SJCRH30 (cell line): ENCODE results near the gene LMLN. TPM values are rescaled to one million over a fixed set of nuclear protein-coding genes. Genes with fewer than 3 reads are reported as not detected.
A peak's percentile ranks its signal among the peaks of the same experiment; 100 is the strongest.
"Not testable (repeated sequence)": the region's sequence is repeated elsewhere in the genome, so short reads cannot be mapped to it uniquely, and the experiment has no call there.

ENCODE experiments used
- DNase-seq, 2 experiments: peaks; one replicate each; pipeline ENCODE4 v3.0.0-alpha.2; 2015 to 2020
- H3K27ac ChIP-seq: fragments of 250-450 bp; sonication (Bioruptor Pico); 2 replicates; pipeline ENCODE4 v1.5.1; 2020; ENCODE audit warnings: mild to moderate bottlenecking, moderate library complexity
- H3K27me3 ChIP-seq: fragments of 250-450 bp; sonication (Bioruptor Pico); 2 replicates; pipeline ENCODE4 v1.5.1; 2020; ENCODE audit warnings: mild to moderate bottlenecking, moderate library complexity
- H3K36me3 ChIP-seq: fragments of 250-450 bp; sonication (Bioruptor Pico); 2 replicates; pipeline ENCODE4 v1.5.1; 2020; ENCODE audit warnings: mild to moderate bottlenecking, moderate library complexity
- H3K4me1 ChIP-seq: fragments of 250-450 bp; sonication (Bioruptor Pico); 2 replicates; pipeline ENCODE4 v1.5.1; 2020; ENCODE audit warnings: mild to moderate bottlenecking, moderate library complexity
- H3K4me3 ChIP-seq: fragments of 250-450 bp; sonication (Bioruptor Pico); 2 replicates; pipeline ENCODE4 v1.5.1; 2020; ENCODE audit warnings: mild to moderate bottlenecking, moderate library complexity
- H3K9me3 ChIP-seq: fragments of 250-450 bp; sonication (Bioruptor Pico); replicated peaks from 2 replicates; pipeline ENCODE4 v1.5.1; 2020; ENCODE audit warnings: mild to moderate bottlenecking, moderate library complexity
- total RNA-seq: library from RNA; depleted of rRNA; stranded (reverse); fragments of >200 nt; shearing (Covaris generic); gene quantifications from 2 replicates; pipeline ENCODE4 v1.2.3, GENCODE V29; 2014

LMLN gene
- total RNA-seq, 1 experiment from 2014 or later: 0.73 TPM

- no peak for DNase-seq
- H3K27me3 ChIP-seq: no peaks in the 10 kb centered on the region
Measured at GRCh38 chr3:198027045-198027798, 67.2 kb downstream of the LMLN start.

GRCh38 chr3:198027799-198028390, 67.9 kb downstream of the LMLN start:
- Histone ChIP-seq H3K4me3 (no peak overlapping the region), H3K36me3 (no peaks in the 10 kb centered on the region), H3K4me1 (peaks cover 4% of the 10 kb centered on the region; the same call in 1 of the 2 replicates), H3K27me3 (no peaks in the 10 kb centered on the region), H3K27ac (no peak overlapping the region), H3K9me3 (no peaks in the 10 kb centered on the region)
- DNase-seq: no peak

More at GRCh38 chr3:198027045-198027798, 67.2 kb downstream of the LMLN start:
- H3K4me3 ChIP-seq: no peak overlapping the region
- no peaks in the 10 kb centered on the region for H3K36me3 ChIP-seq
- no peaks in the 10 kb centered on the region for H3K9me3 ChIP-seq
- H3K27ac ChIP-seq: no peak overlapping the region
- H3K4me1 ChIP-seq: peaks cover 4% of the 10 kb centered on the region; the same call in 1 of the 2 replicates

- Histone ChIP-seq H3K36me3 (no peaks in the 10 kb centered on the region), H3K27me3 (no peaks in the 10 kb centered on the region), H3K27ac (no peak overlapping the region), H3K4me1 (peaks cover 4% of the 10 kb centered on the region; the same call in 1 of the 2 replicates), H3K4me3 (no peak overlapping the region), H3K9me3 (no peaks in the 10 kb centered on the region)
- DNase-seq: peak in 1 of 2 experiments; percentile 17
Measured at GRCh38 chr3:198028718-198029117, 68.7 kb downstream of the LMLN start.

- Histone ChIP-seq H3K27me3 (no peaks in the 10 kb centered on the region), H3K9me3 (no peaks in the 10 kb centered on the region), H3K27ac (no peak overlapping the region), H3K4me3 (no peak overlapping the region), H3K4me1 (peaks cover 4% of the 10 kb centered on the region; the same call in 1 of the 2 replicates), H3K36me3 (no peaks in the 10 kb centered on the region)
- DNase-seq: no peak
Measured at GRCh38 chr3:198030125-198030524, 70.1 kb downstream of the LMLN start.

- H3K9me3 ChIP-seq: no peaks in the 10 kb centered on the region
- no peaks in the 10 kb centered on the region for H3K36me3 ChIP-seq
- no peak overlapping the region for H3K27ac ChIP-seq
- no peak overlapping the region for H3K4me3 ChIP-seq
- H3K27me3 ChIP-seq: no peaks in the 10 kb centered on the region
- no peak for DNase-seq
- peaks cover 4% of the 10 kb centered on the region; the same call in 1 of the 2 replicates for H3K4me1 ChIP-seq
Measured at GRCh38 chr3:198030726-198031125, 70.7 kb downstream of the LMLN start.

GRCh38 chr3:198032039-198032936, 72.3 kb downstream of the LMLN start:
- Histone ChIP-seq H3K4me1 (peaks cover 4% of the 10 kb centered on the region; the same call in 1 of the 2 replicates), H3K36me3 (no peaks in the 10 kb centered on the region), H3K27me3 (no peaks in the 10 kb centered on the region), H3K9me3 (no peaks in the 10 kb centered on the region), H3K27ac (no peak overlapping the region), H3K4me3 (no peak overlapping the region)
- DNase-seq: no peak

- no peaks in the 10 kb centered on the region for H3K36me3 ChIP-seq
- no peaks in the 10 kb centered on the region for H3K9me3 ChIP-seq
- no peak for DNase-seq
- no peak overlapping the region for H3K4me3 ChIP-seq
- no peaks in the 10 kb centered on the region for H3K4me1 ChIP-seq
- H3K27ac ChIP-seq: no peak overlapping the region
- no peaks in the 10 kb centered on the region for H3K27me3 ChIP-seq
Measured at GRCh38 chr3:198043119-198043518, 83.1 kb downstream of the LMLN start.

- Histone ChIP-seq H3K4me1 (no peaks in the 10 kb centered on the region), H3K27ac (no peak overlapping the region), H3K36me3 (no peaks in the 10 kb centered on the region), H3K4me3 (no peak overlapping the region), H3K9me3 (no peaks in the 10 kb centered on the region), H3K27me3 (no peaks in the 10 kb centered on the region)
- DNase-seq: no peak
Measured at GRCh38 chr3:198046120-198046857, 86.3 kb downstream of the LMLN start.

GRCh38 chr3:198048445-198048844, 88.4 kb downstream of the LMLN start:
- Histone ChIP-seq H3K36me3 (no peaks in the 10 kb centered on the region), H3K9me3 (no peaks in the 10 kb centered on the region), H3K4me3 (no peak overlapping the region), H3K27me3 (no peaks in the 10 kb centered on the region), H3K27ac (no peak overlapping the region), H3K4me1 (no peaks in the 10 kb centered on the region)
- no peak for DNase-seq

GRCh38 chr3:198051836-198052235, 91.8 kb downstream of the LMLN start:
- Histone ChIP-seq H3K36me3 (no peaks in the 10 kb centered on the region), H3K27ac (no peak overlapping the region), H3K4me3 (no peak overlapping the region)

GRCh38 chr3:198053462-198053861, 93.4 kb downstream of the LMLN start:
- H3K9me3 ChIP-seq, DNase-seq, H3K4me3 ChIP-seq, H3K27me3 ChIP-seq, H3K4me1 ChIP-seq, H3K36me3 ChIP-seq, H3K27ac ChIP-seq: not testable (repeated sequence)

More at GRCh38 chr3:198051836-198052235, 91.8 kb downstream of the LMLN start:
- Histone ChIP-seq H3K4me1 (no peaks in the 10 kb centered on the region), H3K27me3 (no peaks in the 10 kb centered on the region), H3K9me3 (no peaks in the 10 kb centered on the region)
- DNase-seq: no peak

- no peaks in the 10 kb centered on the region for H3K4me1 ChIP-seq
- no peaks in the 10 kb centered on the region for H3K36me3 ChIP-seq
- DNase-seq: no peak
- H3K4me3 ChIP-seq: no peak overlapping the region
- no peaks in the 10 kb centered on the region for H3K9me3 ChIP-seq
- H3K27me3 ChIP-seq: no peaks in the 10 kb centered on the region
- H3K27ac ChIP-seq: no peak overlapping the region
Measured at GRCh38 chr3:198061119-198062067, 101.4 kb downstream of the LMLN start.

GRCh38 chr3:198062068-198062465, 102.0 kb downstream of the LMLN start:
- Histone ChIP-seq H3K36me3 (no peaks in the 10 kb centered on the region), H3K27ac (no peak overlapping the region), H3K9me3 (no peaks in the 10 kb centered on the region), H3K4me1 (no peaks in the 10 kb centered on the region), H3K4me3 (no peak overlapping the region), H3K27me3 (no peaks in the 10 kb centered on the region)
- DNase-seq: no peak
